K562 (cell line): ENCODE measurements around the gene ABCC1. TPM values are rescaled to one million over a fixed set of nuclear protein-coding genes. Genes with fewer than 3 reads are reported as not detected.
A peak's percentile ranks its signal among the peaks of the same experiment; 100 is the strongest.

ENCODE experiments used
- AFF1 ChIP-seq, 2 experiments: fragments of 450-650 bp; IDR thresholded peaks; 2 replicates each; pipeline ENCODE4 v1.6.1; 2018; ENCODE audit warnings: mild to moderate bottlenecking in 2 of 2, low read depth in 1 of 2; ENCODE audit not compliant: partially characterized antibody in 2 of 2
- ARID2 ChIP-seq: fragments of 450-650 bp; IDR thresholded peaks from 2 replicates; pipeline ENCODE4 v1.6.1; 2017; ENCODE audit warnings: antibody characterized with exemption, mild to moderate bottlenecking
- JUND ChIP-seq, 2 experiments: IDR thresholded peaks; 2 replicates in 1 of 2; 3 replicates in 1 of 2; pipeline ENCODE4 v1.6.1; 2011; ENCODE audit warnings: borderline replicate concordance in 2 of 2, low read depth in 2 of 2, low read length in 2 of 2, improper control_type of control experiment in 1 of 2, missing biosample characterization in 1 of 2, missing genetic modification characterization in 1 of 2, missing genetic modification reagents in 1 of 2
- MTA1 ChIP-seq: fragments of 450-650 bp; IDR thresholded peaks from 2 replicates; pipeline ENCODE4 v1.6.1; 2017; ENCODE audit warnings: borderline replicate concordance
- PHB2 ChIP-seq: fragments of 450-650 bp; IDR thresholded peaks from 2 replicates; pipeline ENCODE4 v1.6.1; 2017; ENCODE audit warnings: low read depth
- TCFL5 ChIP-seq: fragments of 250-450 bp; sonication (Bioruptor Pico); conservative IDR thresholded peaks from 2 replicates; pipeline ENCODE4 v1.6.1; 2021; ENCODE audit warnings: mild to moderate bottlenecking, moderate library complexity, matching md5 sums
- TOE1 ChIP-seq, 2 experiments: fragments of 450-650 bp in 1 of 2; sonication (generic) in 1 of 2; formaldehyde crosslinking in 1 of 2; IDR thresholded peaks; 2 replicates each; pipeline versions ENCODE4 v1.7.1 to v1.8.0; 2016 to 2022; ENCODE audit warnings: borderline replicate concordance in 2 of 2, mild to moderate bottlenecking in 2 of 2, antibody characterized with exemption in 1 of 2, inconsistent platforms in 1 of 2, low read depth in 1 of 2, missing genetic modification reagents in 1 of 2, moderate library complexity in 1 of 2
- ZFP30 ChIP-seq: fragments of 250-450 bp; sonication (Bioruptor Pico); IDR thresholded peaks from 2 replicates; pipeline ENCODE4 v1.8.0; 2022; ENCODE audit warnings: moderate library complexity, mild to moderate bottlenecking, inconsistent platforms, borderline replicate concordance
- ZNF695 ChIP-seq: fragments of 450-650 bp; formaldehyde crosslinking; IDR thresholded peaks from 2 replicates; pipeline ENCODE4 v1.4.0; 2020; ENCODE audit warnings: mild to moderate bottlenecking, moderate library complexity
- polyA plus RNA-seq, 8 experiments: library from polyadenylated mRNA; depleted of rRNA in 4 of 8; stranded (reverse) in 5 of 8; unstranded in 3 of 8; fragments of >200 nt; fragmentation: Nextera tagmentation in 2 of 8; fragmentation: Illumina TruSeq in 1 of 8; extraction: Ambion mirVana in 2 of 8; extraction: Trizol in 1 of 8; gene quantifications; 2 replicates each; pipeline versions ENCODE4 v1.2.1 to v1.2.3, GENCODE V29; 2011 to 2014; ENCODE audit warnings: inconsistent platforms in 1 of 8, missing spikeins in 1 of 8
- total RNA-seq, 7 experiments: library from RNA; depleted of rRNA in 6 of 7; stranded (reverse); fragments of >200 nt in 6 of 7; fragmentation: Illumina TruSeq in 2 of 7; extraction: Trizol in 2 of 7; gene quantifications; 2 replicates each; pipeline versions ENCODE4 v1.2.1 to v1.2.3, GENCODE V29; 2011 to 2021; ENCODE audit warnings: low replicate concordance in 1 of 7

Gene ABCC1
- total and polyA plus RNA-seq, 9 of the 15 experiments (the other 6 are each of a cell fraction or from before 2014, with no cell fraction given): 3.9 to 41.6 (median 10.0) TPM

GRCh38 chr16:15942931-15943690 is 6.3 kb upstream of the ABCC1 start (continued):
- 0 out of 2 replicates have a peak, but pooled peaks have one; percentile 15 for TF ChIP-seq ARID2
- TF ChIP-seq TCFL5: no peak
- TF ChIP-seq PHB2: 0 out of 2 replicates have a peak, but pooled peaks have one; percentile 40
- no peak for TF ChIP-seq JUND (IDR thresholded peaks at IDR 0.05; ENCODE audit: borderline replicate concordance, low read depth, low read length)
- no peak for TF ChIP-seq JUND (tag; IDR thresholded peaks at IDR 0.05; ENCODE audit: borderline replicate concordance, low read depth, low read length)
- peak; percentile 48 to 62 for TF ChIP-seq AFF1 (IDR thresholded peaks at IDR 0.05; ENCODE audit: low read depth in 1 of 2, partially characterized antibody in 2 of 2)
- TF ChIP-seq TOE1 (IDR thresholded peaks at IDR 0.05; ENCODE audit: borderline replicate concordance): 0 out of 2 replicates have a peak, but pooled peaks have one; percentile 25
- no peak for TF ChIP-seq TOE1 (CRISPR knock-in tag; IDR thresholded peaks at IDR 0.05; ENCODE audit: borderline replicate concordance, low read depth)
- TF ChIP-seq MTA1: peak; percentile 60; the same call in 1 of the 2 replicates
- TF ChIP-seq ZFP30 (CRISPR knock-in tag): no peak
- no peak for TF ChIP-seq ZNF695 (CRISPR knock-in tag)
